SKM-1 (cell line): ENCODE data around the gene FAM20B.
A peak's percentile ranks its signal among the peaks of the same experiment; 100 is the strongest.

ENCODE experiments used
- DNase-seq: peaks from one replicate; lab custom pipeline; 2025; ENCODE audit not compliant: unreplicated experiment; lab: John Stamatoyannopoulos, UW

Gene FAM20B

GRCh38 chr1:179046808-179047635 is 21.3 kb downstream of the FAM20B start:
- no peak for DNase-seq

GRCh38 chr1:179047636-179047997 is 21.9 kb downstream of the FAM20B start:
- no peak for DNase-seq

GRCh38 chr1:179048339-179049124 is 22.8 kb downstream of the FAM20B start:
- DNase-seq, result no peak

GRCh38 chr1:179052776-179053175 is 27.1 kb downstream of the FAM20B start:
- no peak for DNase-seq

GRCh38 chr1:179053486-179053885 is 27.8 kb downstream of the FAM20B start:
- DNase-seq, result no peak

- DNase-seq, result no peak
Observed at GRCh38 chr1:179055937-179056336, 30.2 kb downstream of the FAM20B start.

- no peak for DNase-seq
Observed at GRCh38 chr1:179058487-179059483, 33.1 kb downstream of the FAM20B start.

- no peak for DNase-seq
Observed at GRCh38 chr1:179061360-179062282, 35.9 kb downstream of the FAM20B start.

GRCh38 chr1:179066471-179066870 is 40.8 kb downstream of the FAM20B start:
- DNase-seq, result no peak

- no peak for DNase-seq
Observed at GRCh38 chr1:179077396-179077795, 51.7 kb downstream of the FAM20B start.

GRCh38 chr1:179079113-179079761 is 53.5 kb downstream of the FAM20B start:
- peak; percentile 65 for DNase-seq

- DNase-seq, result no peak
Observed at GRCh38 chr1:179080866-179081686, 55.4 kb downstream of the FAM20B start.

- DNase-seq, result peak; percentile 80
Observed at GRCh38 chr1:179081687-179082332, 56.1 kb downstream of the FAM20B start, which contains the start of gene TOR3A. TSS of gene TOR3A (plus strand) at chr1:179082070. CDS start at chr1:179082129, 59 bp downstream.

- DNase-seq, result no peak
Observed at GRCh38 chr1:179082333-179082998, 56.8 kb downstream of the FAM20B start.

GRCh38 chr1:179082999-179083335 is 57.3 kb downstream of the FAM20B start:
- DNase-seq, result peak; percentile 57

GRCh38 chr1:179083533-179083932 is 57.8 kb downstream of the FAM20B start:
- DNase-seq, result no peak

- DNase-seq, result no peak
Observed at GRCh38 chr1:179087665-179088064, 62.0 kb downstream of the FAM20B start.
